Calu3 (cell line): ENCODE data around the gene PDE6A. TPM values are rescaled to one million over a fixed set of nuclear protein-coding genes. Genes with fewer than 3 reads are reported as not detected.
A peak's percentile ranks its signal among the peaks of the same experiment; 100 is the strongest.

Experiments used
- BruUV-seq: library from RNA; stranded (reverse); fragments of 400-500 nt; replicated peaks from 2 replicates; lab custom pipeline; 2021; lab: Mats Ljungman, UMichigan
- CTCF ChIA-PET: fragments of 300-600 bp; sonication (Branson Sonifier 250); formaldehyde crosslinking; loops from one replicate; lab custom pipeline; 2022; ENCODE audit warnings: antibody characterized with exemption; lab: Charles Lee
- DNase-seq: peaks from one replicate; pipeline ENCODE4 v3.0.0; 2022
- H3K27ac Mint-ChIP-seq: one replicate; pipeline ENCODE4 v1.8.0; 2022; ENCODE audit warnings: mixed read lengths; ENCODE audit not compliant: unreplicated experiment
- H3K27me3 Mint-ChIP-seq: one replicate; pipeline ENCODE4 v1.8.0; 2022; ENCODE audit warnings: mixed read lengths; ENCODE audit not compliant: unreplicated experiment
- H3K36me3 Mint-ChIP-seq: one replicate; pipeline ENCODE4 v1.8.0; 2022; ENCODE audit warnings: mild to moderate bottlenecking, moderate library complexity, mixed read lengths; ENCODE audit not compliant: insufficient read depth, unreplicated experiment
- H3K4me1 Mint-ChIP-seq: one replicate; pipeline ENCODE4 v1.8.0; 2022; ENCODE audit warnings: mild to moderate bottlenecking, low read depth, mixed read lengths; ENCODE audit not compliant: unreplicated experiment
- H3K4me3 Mint-ChIP-seq: one replicate; pipeline ENCODE4 v1.8.0; 2022; ENCODE audit warnings: mild to moderate bottlenecking, low read depth, moderate library complexity, mixed read lengths; ENCODE audit not compliant: unreplicated experiment
- H3K9me3 Mint-ChIP-seq: one replicate; pipeline ENCODE4 v1.8.0; 2022; ENCODE audit warnings: low read depth, mixed read lengths; ENCODE audit not compliant: unreplicated experiment
- intact Hi-C: fragments of 100-400 bp; cut with micrococcal nuclease; formaldehyde crosslinking; loops from one replicate; pipeline ENCODE4 v1.10.0; 2022; ENCODE audit not compliant: unreplicated experiment
- total RNA-seq: library from RNA; stranded (reverse); gene quantifications from 2 replicates; pipeline ENCODE4 v1.2.3, GENCODE V29; 2022
- TF ChIP-seq, protein P1 (sequence below): fragments of 200-600 bp; IDR thresholded peaks from one replicate; pipeline ENCODE4 v1.8.0; 2022; ENCODE audit warnings: antibody characterized with exemption; ENCODE audit not compliant: unreplicated experiment

PDE6A gene
- total RNA-seq, 1 experiment from 2014 or later: not detected

DNA sequence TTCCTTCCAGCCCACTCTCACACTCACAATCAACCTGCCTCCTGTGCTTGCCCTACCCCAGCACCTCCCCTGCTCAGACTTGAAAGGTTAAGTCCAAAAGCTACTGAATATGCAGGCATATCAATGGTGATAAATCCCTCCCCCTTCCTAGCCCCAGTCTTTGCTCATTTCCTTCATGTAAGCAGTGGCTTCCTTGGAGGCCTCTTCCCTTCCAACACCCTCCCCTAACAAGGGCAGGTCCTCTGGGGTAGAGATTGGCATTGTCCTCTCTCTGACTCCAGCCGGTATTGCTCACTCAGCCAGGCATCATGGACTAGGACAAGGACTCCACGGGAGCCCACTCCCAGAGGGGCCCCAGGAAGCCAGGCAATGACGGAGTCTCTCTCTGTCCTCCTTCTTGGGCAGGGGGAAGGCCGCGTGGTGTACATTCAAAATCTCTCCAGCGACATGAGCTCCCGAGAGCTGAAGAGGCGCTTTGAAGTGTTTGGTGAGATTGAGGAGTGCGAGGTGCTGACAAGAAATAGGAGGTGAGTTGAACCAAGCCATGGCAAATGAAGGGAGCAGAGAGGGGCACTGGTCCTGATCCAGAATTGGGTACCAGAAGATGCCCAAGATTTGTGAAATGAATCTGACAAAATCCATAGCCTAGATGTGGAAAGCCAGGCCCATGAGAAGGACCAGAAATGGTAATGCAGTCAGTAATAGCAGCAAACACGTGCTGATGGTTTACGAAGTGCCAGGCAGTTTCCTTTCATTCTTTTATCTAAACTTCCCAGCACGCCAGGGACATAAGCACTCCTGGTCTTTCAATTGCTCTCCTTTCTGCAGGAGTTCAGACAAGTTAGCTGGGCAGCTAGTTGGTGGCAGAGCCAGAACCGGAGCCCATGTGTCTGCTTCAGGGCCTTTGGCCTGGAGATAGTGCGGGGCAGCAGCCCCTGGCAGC, 102.5 kb downstream of the PDE6A start:
- TF ChIP-seq, protein P1, sequence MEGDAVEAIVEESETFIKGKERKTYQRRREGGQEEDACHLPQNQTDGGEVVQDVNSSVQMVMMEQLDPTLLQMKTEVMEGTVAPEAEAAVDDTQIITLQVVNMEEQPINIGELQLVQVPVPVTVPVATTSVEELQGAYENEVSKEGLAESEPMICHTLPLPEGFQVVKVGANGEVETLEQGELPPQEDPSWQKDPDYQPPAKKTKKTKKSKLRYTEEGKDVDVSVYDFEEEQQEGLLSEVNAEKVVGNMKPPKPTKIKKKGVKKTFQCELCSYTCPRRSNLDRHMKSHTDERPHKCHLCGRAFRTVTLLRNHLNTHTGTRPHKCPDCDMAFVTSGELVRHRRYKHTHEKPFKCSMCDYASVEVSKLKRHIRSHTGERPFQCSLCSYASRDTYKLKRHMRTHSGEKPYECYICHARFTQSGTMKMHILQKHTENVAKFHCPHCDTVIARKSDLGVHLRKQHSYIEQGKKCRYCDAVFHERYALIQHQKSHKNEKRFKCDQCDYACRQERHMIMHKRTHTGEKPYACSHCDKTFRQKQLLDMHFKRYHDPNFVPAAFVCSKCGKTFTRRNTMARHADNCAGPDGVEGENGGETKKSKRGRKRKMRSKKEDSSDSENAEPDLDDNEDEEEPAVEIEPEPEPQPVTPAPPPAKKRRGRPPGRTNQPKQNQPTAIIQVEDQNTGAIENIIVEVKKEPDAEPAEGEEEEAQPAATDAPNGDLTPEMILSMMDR: no peak
- Mint-ChIP-seq H3K4me1 (no peaks in the 10 kb centered on the region), H3K27me3 (no peaks in the 10 kb centered on the region), H3K36me3 (peaks cover 5% of the 10 kb centered on the region), H3K9me3 (no peaks in the 10 kb centered on the region), H3K4me3 (no peak overlapping the region), H3K27ac (no peak overlapping the region)
- no TSS peak for BruUV-seq
- intact Hi-C loops: no loop called here
- CTCF ChIA-PET: no interaction called here
- DNase-seq: no peak

DNA sequence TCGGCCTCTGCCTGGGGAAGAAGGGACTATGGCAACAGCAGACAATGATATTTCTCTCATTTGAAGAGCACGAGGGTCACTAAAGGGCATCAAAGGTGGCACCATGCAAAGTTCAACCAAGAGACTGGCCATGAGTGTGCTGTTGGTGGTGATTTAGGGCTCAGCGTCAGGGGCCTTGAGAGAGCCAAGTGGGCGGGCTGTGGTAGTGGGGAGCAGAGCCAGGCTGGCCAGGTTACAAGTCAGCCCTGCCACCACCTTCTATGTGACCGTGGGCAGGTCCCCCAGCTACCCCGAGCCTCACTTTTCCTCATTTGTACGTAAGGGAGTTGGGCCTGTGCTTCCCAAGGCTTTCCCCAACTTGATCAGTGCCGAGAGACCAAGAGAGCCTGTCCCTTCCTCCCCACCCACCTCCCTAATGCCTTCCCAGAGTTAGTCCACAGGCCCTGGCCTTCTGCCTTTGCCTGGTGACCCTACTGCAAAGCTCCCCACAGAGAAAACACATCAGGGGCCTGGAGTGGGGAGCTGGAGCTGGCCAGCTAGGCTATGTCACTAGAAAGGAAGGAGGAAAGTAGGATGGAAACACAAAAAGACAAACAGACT, 104.3 kb downstream of the PDE6A start:
- Mint-ChIP-seq H3K27me3 (no peaks in the 10 kb centered on the region), H3K9me3 (no peaks in the 10 kb centered on the region), H3K4me1 (no peaks in the 10 kb centered on the region), H3K4me3 (no peak overlapping the region), H3K36me3 (peaks cover 5% of the 10 kb centered on the region), H3K27ac (no peak overlapping the region)
- CTCF ChIA-PET: no interaction called here
- intact Hi-C loops: no loop called here
- no TSS peak for BruUV-seq
- TF ChIP-seq, protein P1: no peak
- DNase-seq: no peak

DNA sequence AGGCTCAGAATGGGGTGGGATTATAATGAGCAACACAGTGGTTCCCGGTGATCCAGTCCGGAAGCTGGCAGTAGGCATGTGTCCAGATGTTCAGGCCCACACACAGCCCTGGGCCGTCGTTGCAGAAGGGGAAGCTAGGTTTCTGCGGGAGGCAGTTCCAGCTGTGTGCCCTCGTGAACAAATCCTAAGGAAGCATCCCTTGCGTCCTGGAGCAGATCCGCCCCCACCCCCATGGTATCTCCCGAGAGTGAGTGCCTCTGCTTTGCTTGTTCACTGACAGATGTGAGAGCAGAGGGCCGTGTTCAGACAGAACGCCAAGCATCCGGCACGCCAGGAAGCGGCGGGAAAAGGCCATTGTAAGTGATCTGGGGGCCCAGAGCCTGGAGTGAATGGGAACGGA, 104.8 kb downstream of the PDE6A start:
- Mint-ChIP-seq H3K9me3 (no peaks in the 10 kb centered on the region), H3K4me3 (no peak overlapping the region), H3K36me3 (peaks cover 5% of the 10 kb centered on the region), H3K4me1 (no peaks in the 10 kb centered on the region), H3K27me3 (no peaks in the 10 kb centered on the region), H3K27ac (no peak overlapping the region)
- no TSS peak for BruUV-seq
- CTCF ChIA-PET: interaction anchor here (0.6 to 4.8 kb wide), 4 partner anchors 10 to 151 kb away, joined by 3 to 27 read pairs (median 24); no protein-coding TSS in a partner anchor
- TF ChIP-seq, protein P1: no peak
- intact Hi-C loops: loop anchor here (10.0 kb wide), 1 partner anchor 375 kb away; no protein-coding TSS in a partner anchor
- no peak for DNase-seq

DNA sequence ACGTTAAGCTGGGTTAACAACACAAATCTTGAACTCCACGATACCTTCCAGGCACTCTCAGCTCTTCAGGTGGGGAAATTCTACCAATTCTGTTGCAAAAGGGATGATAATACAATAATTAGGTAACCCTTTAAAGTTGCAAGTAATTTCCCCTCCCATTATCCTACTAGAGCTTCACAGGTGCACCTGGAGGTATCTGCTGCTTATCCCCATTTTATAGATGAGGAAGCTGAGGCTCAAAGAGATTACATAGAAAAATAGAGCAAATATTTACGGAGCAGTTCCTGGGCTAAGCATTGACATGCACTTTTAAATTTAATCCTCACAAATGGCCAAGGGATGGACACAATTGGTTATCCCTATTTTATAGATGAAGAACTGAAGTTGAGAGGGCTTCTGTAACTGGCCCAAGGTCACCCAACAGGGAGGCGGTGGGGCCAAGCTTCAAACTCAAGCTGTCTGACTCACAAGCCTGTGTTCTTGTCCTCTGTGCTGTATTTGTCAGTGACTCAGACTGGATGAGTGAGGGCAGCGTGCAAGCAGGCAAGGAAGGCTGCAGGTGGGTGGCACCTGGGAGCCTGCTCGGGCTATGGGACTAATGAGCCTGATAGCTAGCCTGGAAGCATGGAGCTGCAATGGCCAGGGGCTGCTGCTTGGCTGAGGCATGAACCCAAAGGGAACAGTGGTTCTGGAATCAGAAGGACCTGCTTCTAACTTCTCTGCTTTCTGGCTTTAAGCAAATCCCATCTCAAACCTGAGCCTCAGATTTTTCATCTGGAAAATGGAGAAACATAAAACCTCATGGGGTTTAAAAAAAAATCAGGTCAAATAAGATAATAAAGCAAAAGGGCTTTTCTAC, 105.5 kb downstream of the PDE6A start:
- DNase-seq: peak; percentile 50
- Mint-ChIP-seq H3K4me1 (no peaks in the 10 kb centered on the region), H3K36me3 (peaks cover 5% of the 10 kb centered on the region), H3K27me3 (no peaks in the 10 kb centered on the region), H3K4me3 (no peak overlapping the region), H3K9me3 (no peaks in the 10 kb centered on the region), H3K27ac (no peak overlapping the region)
- TF ChIP-seq, protein P1: no peak
- no TSS peak for BruUV-seq
- CTCF ChIA-PET: interaction anchor here (0.6 to 4.8 kb wide), 6 partner anchors 9 to 152 kb away, joined by 3 to 27 read pairs (median 18); partner anchors contain the start of gene SLC26A2
- intact Hi-C loops: loop anchor here (10.0 kb wide), 1 partner anchor 376 kb away; no protein-coding TSS in a partner anchor
